HEK293 (cell line): Measurements from ENCODE around the gene PDLIM7.

Experiments
- IKZF3 ChIP-seq: fragments of 450-650 bp; IDR thresholded peaks from 2 replicates; pipeline ENCODE4 v1.5.0; 2018; ENCODE audit warnings: missing biosample characterization, mild to moderate bottlenecking, missing genetic modification characterization, moderate library complexity
- OVOL3 ChIP-seq: fragments of 450-650 bp; formaldehyde crosslinking; IDR thresholded peaks from 2 replicates; pipeline ENCODE4 v1.5.1; 2016; ENCODE audit warnings: missing biosample characterization, missing genetic modification characterization
- ZNF175 ChIP-seq: fragments of 450-650 bp; formaldehyde crosslinking; IDR thresholded peaks from 2 replicates; pipeline ENCODE4 v1.5.1; 2016; ENCODE audit warnings: missing biosample characterization, missing genetic modification characterization
- TF ChIP-seq, protein P1 (sequence below): fragments of 450-650 bp; formaldehyde crosslinking; IDR thresholded peaks from 2 replicates; pipeline ENCODE4 v1.5.1; 2016; ENCODE audit warnings: missing biosample characterization, missing genetic modification characterization
- TF ChIP-seq, protein P2 (sequence below): fragments of 450-650 bp; formaldehyde crosslinking; IDR thresholded peaks from 2 replicates; pipeline ENCODE4 v1.5.1; 2016; ENCODE audit warnings: missing biosample characterization, missing genetic modification characterization, low read depth

DNA sequence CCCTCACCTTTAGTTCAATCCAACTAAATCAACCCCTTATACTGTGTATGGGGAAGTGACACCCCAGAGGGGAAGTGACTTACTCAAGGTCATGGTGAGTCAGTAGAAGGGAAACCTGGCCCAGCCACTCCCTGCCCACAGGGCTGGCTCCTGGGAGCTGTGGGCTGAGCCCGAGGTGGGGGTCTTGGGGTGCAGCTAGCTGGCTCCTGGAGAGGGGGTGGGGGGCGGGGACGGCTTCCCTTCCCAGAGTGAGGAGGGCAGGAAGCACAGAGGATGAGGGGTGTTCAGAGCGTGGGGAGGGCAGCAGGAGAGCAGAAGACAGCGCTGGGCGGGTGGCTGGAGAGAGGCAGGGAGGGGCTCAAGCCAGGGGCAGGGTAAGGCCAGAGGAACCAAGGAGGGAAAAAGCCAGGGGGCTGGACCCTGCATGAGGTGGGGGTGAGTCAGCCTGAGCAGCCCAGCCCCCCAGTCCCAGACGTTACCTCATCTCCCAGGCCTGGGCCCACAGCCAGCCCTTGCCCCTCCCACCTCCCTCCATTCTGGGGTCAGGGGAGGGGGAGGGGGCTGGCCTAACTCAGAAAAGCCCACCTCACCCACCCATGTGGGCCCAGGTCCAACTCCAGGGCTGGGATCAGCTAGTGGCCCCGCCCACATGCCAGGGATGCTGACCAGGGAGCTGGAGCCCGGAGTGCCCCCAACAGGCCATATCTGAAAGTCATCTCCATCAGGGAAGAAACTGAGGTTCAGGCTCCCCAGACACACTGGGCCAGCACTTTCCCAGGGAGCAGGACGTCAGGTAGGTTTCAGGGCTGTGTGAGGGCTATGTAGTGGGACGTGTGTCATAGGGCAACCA, 2.8 kb downstream of the PDLIM7 start:
- TF ChIP-seq, protein P1, sequence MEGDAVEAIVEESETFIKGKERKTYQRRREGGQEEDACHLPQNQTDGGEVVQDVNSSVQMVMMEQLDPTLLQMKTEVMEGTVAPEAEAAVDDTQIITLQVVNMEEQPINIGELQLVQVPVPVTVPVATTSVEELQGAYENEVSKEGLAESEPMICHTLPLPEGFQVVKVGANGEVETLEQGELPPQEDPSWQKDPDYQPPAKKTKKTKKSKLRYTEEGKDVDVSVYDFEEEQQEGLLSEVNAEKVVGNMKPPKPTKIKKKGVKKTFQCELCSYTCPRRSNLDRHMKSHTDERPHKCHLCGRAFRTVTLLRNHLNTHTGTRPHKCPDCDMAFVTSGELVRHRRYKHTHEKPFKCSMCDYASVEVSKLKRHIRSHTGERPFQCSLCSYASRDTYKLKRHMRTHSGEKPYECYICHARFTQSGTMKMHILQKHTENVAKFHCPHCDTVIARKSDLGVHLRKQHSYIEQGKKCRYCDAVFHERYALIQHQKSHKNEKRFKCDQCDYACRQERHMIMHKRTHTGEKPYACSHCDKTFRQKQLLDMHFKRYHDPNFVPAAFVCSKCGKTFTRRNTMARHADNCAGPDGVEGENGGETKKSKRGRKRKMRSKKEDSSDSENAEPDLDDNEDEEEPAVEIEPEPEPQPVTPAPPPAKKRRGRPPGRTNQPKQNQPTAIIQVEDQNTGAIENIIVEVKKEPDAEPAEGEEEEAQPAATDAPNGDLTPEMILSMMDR (tag by site-specific recombination), result peak; percentile 60; the same call in 1 of the 2 replicates
- TF ChIP-seq IKZF3 (tag by site-specific recombination), result 0 out of 2 replicates have a peak, but pooled peaks have one; percentile 12
- no peak for TF ChIP-seq OVOL3 (tag by site-specific recombination)
- TF ChIP-seq, protein P2, sequence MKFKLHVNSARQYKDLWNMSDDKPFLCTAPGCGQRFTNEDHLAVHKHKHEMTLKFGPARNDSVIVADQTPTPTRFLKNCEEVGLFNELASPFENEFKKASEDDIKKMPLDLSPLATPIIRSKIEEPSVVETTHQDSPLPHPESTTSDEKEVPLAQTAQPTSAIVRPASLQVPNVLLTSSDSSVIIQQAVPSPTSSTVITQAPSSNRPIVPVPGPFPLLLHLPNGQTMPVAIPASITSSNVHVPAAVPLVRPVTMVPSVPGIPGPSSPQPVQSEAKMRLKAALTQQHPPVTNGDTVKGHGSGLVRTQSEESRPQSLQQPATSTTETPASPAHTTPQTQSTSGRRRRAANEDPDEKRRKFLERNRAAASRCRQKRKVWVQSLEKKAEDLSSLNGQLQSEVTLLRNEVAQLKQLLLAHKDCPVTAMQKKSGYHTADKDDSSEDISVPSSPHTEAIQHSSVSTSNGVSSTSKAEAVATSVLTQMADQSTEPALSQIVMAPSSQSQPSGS (tag by site-specific recombination), result no peak
- TF ChIP-seq ZNF175, result no peak
